Glomerular visceral epithelial cell (primary cell): ENCODE data around the gene ZNF526.

Source experiments
- DNase-seq: peaks from one replicate; pipeline ENCODE4 v3.0.0-alpha.2; 2016; ENCODE audit errors: extremely low spot score

The ZNF526 gene

GRCh38 chr19:42196011-42197001 lies 23.8 kb upstream of the ZNF526 start:
- DNase-seq, result no peak

GRCh38 chr19:42197375-42197817 lies 22.7 kb upstream of the ZNF526 start:
- DNase-seq, result no peak

GRCh38 chr19:42198676-42199439 lies 21.3 kb upstream of the ZNF526 start:
- no peak for DNase-seq

GRCh38 chr19:42199440-42200115 lies 20.5 kb upstream of the ZNF526 start:
- DNase-seq, result no peak

- no peak for DNase-seq
These were observed 19.9 kb upstream of the ZNF526 start for GRCh38 chr19:42200116-42200715.

- DNase-seq, result no peak
These were observed 18.4 kb upstream of the ZNF526 start for GRCh38 chr19:42201489-42202289.

- no peak for DNase-seq
These were observed 17.7 kb upstream of the ZNF526 start for GRCh38 chr19:42202290-42202880.

- DNase-seq, result peak; percentile 41
These were observed 16.4 kb upstream of the ZNF526 start for GRCh38 chr19:42203700-42204099.

GRCh38 chr19:42204664-42205063 lies 15.4 kb upstream of the ZNF526 start:
- DNase-seq, result no peak

- DNase-seq, result peak; percentile 58
These were observed 13.0 kb upstream of the ZNF526 start for GRCh38 chr19:42206871-42207755.

- DNase-seq, result peak; percentile 77
These were observed 12.3 kb upstream of the ZNF526 start for GRCh38 chr19:42207767-42208271.

- DNase-seq, result no peak
These were observed 11.5 kb upstream of the ZNF526 start for GRCh38 chr19:42208612-42209011.

- no peak for DNase-seq
These were observed 7.2 kb upstream of the ZNF526 start for GRCh38 chr19:42212886-42213285.

GRCh38 chr19:42214810-42215485 lies 5.2 kb upstream of the ZNF526 start:
- DNase-seq, result no peak

GRCh38 chr19:42216653-42217519 lies 3.2 kb upstream of the ZNF526 start:
- peak; percentile 21 for DNase-seq

GRCh38 chr19:42217520-42218437 lies 2.3 kb upstream of the ZNF526 start, which contains the start of gene DEDD2:
DEDD2 (minus strand) TSS chr19:42217677; CDS start chr19:42217007, 670 bp downstream.
- peak; percentile 99 for DNase-seq
